ENCODE results near the gene EMC6.

- TF ChIP-seq CTCF (IDR thresholded peaks at IDR 0.05) (no peak), POLR2A (IDR thresholded peaks at IDR 0.05) (no peak)
These were observed 13.0 kb downstream of the EMC6 start for GRCh38 chr17:3681565-3681964.
